ENCODE results near the gene FBN3.

The FBN3 gene

DNA sequence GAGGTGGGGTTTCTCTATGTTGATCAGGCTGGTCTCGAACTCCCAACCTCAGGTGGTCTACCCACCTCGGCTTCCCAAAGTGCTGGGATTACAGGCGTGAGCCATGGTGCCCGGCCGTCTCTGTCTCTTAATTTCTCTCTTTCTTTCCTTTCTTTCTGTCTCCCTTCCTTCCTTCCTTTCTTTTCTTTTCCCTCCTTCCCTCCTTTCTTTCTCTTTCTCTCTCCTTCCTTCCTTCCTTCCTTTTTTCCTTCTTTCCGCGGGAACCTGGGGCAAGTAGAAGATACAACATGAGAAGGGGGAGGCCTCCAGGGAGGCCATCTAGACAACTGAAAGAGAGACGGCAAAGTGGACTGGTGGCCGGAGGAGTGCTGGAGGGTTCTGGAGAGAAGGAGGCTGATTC is 128.7 kb downstream of the FBN3 start:
- TF ChIP-seq FOXP2 (optimal IDR thresholded peaks at IDR 0.05; ENCODE audit: control extremely low read depth, extremely low read length, insufficient read depth): no peak
- TF ChIP-seq POLR2AphosphoS5 (IDR thresholded peaks at IDR 0.05; ENCODE audit: borderline replicate concordance, low read depth, low read length): no peak
- no peak for TF ChIP-seq EZH2 (IDR thresholded peaks at IDR 0.05)
- Histone ChIP-seq H3K4me3 (no peak overlapping the region), H3K9me3 (ENCODE audit: low read depth, low read length) (no peaks in the 10 kb centered on the region), H3K9ac (ENCODE audit: insufficient read length) (no peak overlapping the region), H3K27ac (no peak overlapping the region), H3K36me3 (ENCODE audit: insufficient read depth, low read length) (no peaks in the 10 kb centered on the region)
- DNase-seq (ENCODE audit: low read depth, low spot score): no peak

DNA sequence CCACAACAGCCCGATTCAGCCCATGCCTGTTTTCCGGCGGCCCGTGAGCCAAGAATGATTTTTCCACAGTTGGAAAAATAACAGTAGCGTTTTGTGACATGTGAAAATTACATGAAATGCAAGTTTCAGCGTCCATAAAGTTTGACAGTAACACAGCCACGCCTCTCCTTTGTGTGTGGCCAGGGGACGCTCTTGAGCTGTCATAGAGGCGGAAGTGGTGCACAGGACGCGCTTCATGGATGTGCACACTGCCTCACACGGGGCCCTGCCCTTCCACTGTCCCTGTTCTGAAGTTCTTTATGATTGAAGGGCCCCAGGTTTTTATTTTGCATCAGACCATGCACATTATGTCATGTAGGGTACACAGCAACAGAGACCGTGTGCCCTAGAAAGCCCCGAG is 131.6 kb downstream of the FBN3 start:
- Histone ChIP-seq H3K27ac (no peak overlapping the region), H3K4me3 (no peak overlapping the region), H3K9me3 (ENCODE audit: low read depth, low read length) (no peaks in the 10 kb centered on the region), H3K36me3 (ENCODE audit: insufficient read depth, low read length) (no peaks in the 10 kb centered on the region), H3K9ac (ENCODE audit: insufficient read length) (no peak overlapping the region)
- no peak for DNase-seq (ENCODE audit: low read depth, low spot score)
- TF ChIP-seq EZH2 (IDR thresholded peaks at IDR 0.05): no peak
- no peak for TF ChIP-seq POLR2AphosphoS5 (IDR thresholded peaks at IDR 0.05; ENCODE audit: borderline replicate concordance, low read depth, low read length)
- no peak for TF ChIP-seq FOXP2 (optimal IDR thresholded peaks at IDR 0.05; ENCODE audit: control extremely low read depth, extremely low read length, insufficient read depth)
